HG02588 (cell line): ENCODE results near the gene FAM131C.
"Not testable (repeated sequence)": the region's sequence is repeated elsewhere in the genome, so short reads cannot be mapped to it uniquely, and the experiment has no call there.

ENCODE experiments used
- ATAC-seq: cut with Tn5 transposase; IDR thresholded peaks from one replicate; pipeline ENCODE4 v1.9.1; 2021; ENCODE audit warnings: mild to moderate bottlenecking, moderate library complexity; ENCODE audit not compliant: unreplicated experiment

Gene FAM131C

DNA sequence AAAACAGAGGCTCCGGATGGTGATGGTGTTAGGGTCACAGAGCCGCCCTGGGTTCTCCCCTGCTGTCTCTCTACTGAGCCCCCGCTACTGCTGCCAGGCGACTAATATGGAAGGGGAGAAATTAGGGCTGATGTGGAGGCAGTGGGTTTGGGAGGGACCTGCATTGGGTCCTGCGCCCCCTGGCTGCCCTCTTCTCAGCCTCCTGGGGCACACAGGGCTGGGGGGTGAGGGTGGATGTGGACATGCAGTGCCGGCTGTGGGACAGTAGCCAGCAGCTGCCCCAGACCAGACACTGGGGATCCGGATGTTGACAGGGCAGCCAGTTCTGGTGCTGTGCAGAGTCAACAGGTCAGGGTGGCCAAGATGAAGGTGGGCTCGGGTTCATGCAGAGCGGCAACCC is 31.4 kb downstream of the FAM131C start:
- ATAC-seq, result no peak

- ATAC-seq, result no peak
Observed at GRCh38 chr1:16041200-16041599, 32.3 kb downstream of the FAM131C start.

DNA sequence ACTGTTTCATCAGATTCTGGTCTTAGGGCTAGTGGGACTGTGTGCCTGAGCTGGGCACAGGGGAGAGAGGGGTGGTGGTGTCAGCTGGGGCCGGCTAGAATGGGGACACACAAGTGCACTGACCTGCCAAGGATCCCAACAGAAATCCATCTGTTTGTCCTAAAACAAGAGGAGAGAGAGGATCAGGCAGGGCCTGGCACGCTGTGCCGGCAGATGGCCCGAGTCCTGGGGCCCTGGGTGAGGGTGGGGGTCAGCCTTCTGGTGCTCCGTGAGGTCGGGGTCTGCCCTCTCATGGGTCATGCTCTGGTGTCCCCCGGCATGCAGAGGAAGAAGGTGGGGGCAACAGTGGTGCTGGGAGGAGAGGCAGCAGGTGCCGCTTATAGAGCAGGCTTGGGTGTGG is 33.6 kb downstream of the FAM131C start:
- ATAC-seq, result not testable (repeated sequence)

DNA sequence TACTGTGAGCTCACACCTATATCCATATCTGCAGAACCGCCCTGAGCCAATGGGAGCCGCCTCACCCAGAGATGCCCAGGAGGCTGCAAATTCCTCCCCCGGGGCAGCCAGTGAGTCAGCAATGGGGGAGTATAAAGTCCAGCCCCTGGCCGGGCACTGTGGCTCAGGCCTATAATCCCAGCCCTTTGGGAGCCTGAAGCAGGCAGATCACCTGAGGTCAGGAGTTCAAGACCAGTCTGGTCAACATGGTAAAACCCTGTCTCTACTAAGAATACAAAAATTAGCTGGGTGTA is 34.9 kb downstream of the FAM131C start:
- ATAC-seq, result no peak

DNA sequence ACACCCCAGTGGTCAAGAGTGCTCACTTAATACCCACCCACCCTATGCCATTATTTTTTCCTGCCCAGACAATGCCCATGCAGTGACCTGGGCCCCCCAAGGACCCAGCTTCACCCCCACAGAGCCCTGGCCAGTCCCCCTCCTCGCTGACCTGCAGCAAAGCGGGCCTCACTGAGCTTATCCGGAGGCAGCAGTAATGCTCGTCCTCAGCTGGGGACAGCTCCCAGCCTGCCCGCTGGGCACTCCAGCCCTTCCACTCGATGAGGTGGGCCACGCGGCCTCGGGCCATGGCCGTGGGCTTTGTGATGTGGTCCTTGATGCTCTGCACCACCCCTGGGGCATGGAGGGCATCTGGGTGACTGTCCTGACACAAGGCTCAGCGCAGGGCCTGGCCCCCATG is 37.0 kb downstream of the FAM131C start:
- not testable (repeated sequence) for ATAC-seq

GRCh38 chr1:16033103-16033632 is 40.3 kb downstream of the FAM131C start:
- ATAC-seq, result not testable (repeated sequence)

GRCh38 chr1:16032388-16033102 is 40.9 kb downstream of the FAM131C start:
- ATAC-seq, result peak; percentile 69

- ATAC-seq, result no peak
Observed at GRCh38 chr1:16031551-16031950, 41.9 kb downstream of the FAM131C start.

DNA sequence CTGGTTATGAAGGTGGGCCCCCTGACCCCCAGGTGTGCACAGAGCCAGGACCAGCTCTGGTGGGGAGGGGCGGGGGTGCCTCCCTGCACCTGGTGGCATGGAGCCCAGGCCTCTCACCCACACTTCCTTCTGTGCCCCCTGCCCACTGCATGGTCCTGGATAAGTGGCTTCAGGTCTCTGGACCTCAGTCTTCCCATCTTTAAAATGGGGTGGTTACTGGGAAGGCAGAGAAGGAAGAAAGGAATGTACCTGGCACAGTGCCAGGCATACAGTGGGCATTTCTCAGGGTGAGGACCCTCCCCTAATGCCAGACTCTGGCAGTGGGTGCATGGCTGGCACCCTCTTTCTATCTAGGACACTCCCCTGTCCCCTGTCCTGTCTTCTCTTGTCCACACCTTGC is 44.2 kb downstream of the FAM131C start:
- no peak for ATAC-seq

GRCh38 chr1:16029003-16029268 is 44.5 kb downstream of the FAM131C start:
- not testable (repeated sequence) for ATAC-seq

GRCh38 chr1:16028237-16029002 is 45.0 kb downstream of the FAM131C start:
- ATAC-seq, result no peak

- no peak for ATAC-seq
Observed at GRCh38 chr1:16026723-16027484, 46.5 kb downstream of the FAM131C start.

- ATAC-seq, result not testable (repeated sequence)
Observed at GRCh38 chr1:16026302-16026701, 47.1 kb downstream of the FAM131C start.

DNA sequence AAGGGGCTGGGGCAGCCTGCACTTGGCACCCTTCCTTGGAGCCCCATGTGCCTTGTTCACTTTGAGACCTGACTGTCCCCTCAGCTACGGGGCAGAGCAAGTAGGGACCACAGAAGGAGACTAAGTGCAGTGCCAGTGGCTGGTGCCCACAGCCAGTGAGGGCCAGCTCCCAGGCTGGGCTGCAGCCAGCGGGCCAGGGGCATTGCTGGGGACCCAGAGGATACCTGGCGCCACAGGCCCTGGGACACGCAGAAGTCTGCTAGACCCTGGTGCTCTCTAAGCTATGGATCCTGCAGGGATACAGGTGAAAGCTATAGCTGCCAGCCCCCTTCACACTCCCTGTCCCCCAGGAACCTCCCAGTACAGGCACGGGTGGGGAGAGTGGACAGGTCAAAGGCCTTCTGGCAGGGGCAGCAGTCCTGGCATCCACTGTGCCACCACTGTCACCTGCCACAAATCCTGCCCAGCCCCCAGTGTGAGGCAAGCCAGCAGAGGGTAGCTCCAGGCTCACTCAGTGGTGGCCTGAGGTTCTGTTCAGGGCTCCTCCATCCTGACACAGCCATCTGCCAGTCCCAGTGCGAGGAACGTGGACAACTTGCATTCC is 50.3 kb downstream of the FAM131C start:
- no peak for ATAC-seq

GRCh38 chr1:16022393-16022792 is 51.1 kb downstream of the FAM131C start:
- ATAC-seq, result no peak

GRCh38 chr1:16021681-16022080 is 51.8 kb downstream of the FAM131C start, which contains the start of gene CLCNKA:
Gene CLCNKA (plus strand): TSS chr1:16022036. CDS start chr1:16022620, 584 bp downstream.
- no peak for ATAC-seq

GRCh38 chr1:16020878-16021277 is 52.6 kb downstream of the FAM131C start:
- not testable (repeated sequence) for ATAC-seq

DNA sequence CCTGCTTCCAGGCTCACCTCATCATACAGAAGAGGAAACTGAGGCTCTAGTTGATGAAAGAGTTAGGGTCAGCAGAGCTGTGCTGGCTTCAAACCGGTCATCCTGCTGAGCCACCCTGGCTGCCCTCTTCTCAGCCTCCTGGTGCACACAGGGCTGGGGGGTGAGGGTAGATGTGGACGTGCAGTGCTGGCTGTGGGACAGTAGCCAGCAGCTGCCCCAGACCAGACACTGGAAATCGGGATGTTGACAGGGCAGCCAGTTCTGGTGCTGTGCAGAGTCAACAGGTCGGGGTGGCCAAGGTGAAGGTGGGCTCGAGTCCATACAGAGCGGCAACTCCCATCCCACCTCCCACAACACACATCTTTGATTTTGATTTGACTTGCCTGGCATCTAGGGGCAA is 53.1 kb downstream of the FAM131C start:
- ATAC-seq, result no peak

DNA sequence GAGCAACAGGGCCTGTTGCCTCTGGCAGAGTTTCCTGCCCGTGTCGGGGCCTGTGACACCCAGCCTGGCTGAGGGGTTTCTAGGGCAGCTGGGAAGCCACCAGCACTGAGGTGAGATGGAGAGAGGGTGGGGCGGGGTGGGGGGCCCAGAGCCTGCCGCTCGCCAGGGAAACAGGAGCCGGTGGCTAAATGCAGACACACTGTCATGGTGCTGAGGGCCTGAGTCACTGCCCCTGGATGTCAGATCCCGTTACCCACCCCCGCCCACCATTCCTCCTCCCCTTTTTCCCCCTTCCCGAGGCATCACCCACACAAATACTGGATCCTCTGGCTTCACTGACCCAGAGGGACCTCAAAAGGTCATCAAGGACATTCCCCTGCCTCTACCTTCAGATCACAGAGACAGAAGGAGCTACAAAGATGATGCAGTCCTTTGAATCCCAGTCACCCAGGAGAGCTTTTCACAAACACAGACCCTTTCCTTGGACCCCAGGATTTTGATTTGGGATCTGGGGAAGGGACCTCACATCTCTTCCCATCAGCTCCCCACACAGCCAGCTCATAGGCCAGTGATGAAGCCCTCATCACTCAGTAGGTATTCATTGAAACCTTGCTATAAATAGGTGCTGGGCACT is 53.7 kb downstream of the FAM131C start:
- no peak for ATAC-seq

GRCh38 chr1:16018749-16019643 is 54.5 kb downstream of the FAM131C start:
- ATAC-seq, result no peak
